Measurements from ENCODE around the gene PER1.
"Not testable (repeated sequence)": the region's sequence is repeated elsewhere in the genome, so short reads cannot be mapped to it uniquely, and the experiment has no call there.

PER1 gene

GRCh38 chr17:8116776-8117175 is 35.4 kb downstream of the PER1 start:
- TF ChIP-seq CTCF (IDR thresholded peaks at IDR 0.05; ENCODE audit: low read depth, low read length) = no peak
- Histone ChIP-seq H3K4me1 (no peaks in the 10 kb centered on the region), H3K4me3 (ENCODE audit: low read depth, low read length) (no peak overlapping the region), H3K9me3 (no peaks in the 10 kb centered on the region), H3K27me3 (peaks cover 4% of the 10 kb centered on the region; the same call in 1 of the 2 replicates), H3K36me3 (no peaks in the 10 kb centered on the region)
- DNase-seq = no peak

GRCh38 chr17:8110907-8111306 is 41.3 kb downstream of the PER1 start:
- H3K9me3 ChIP-seq = no peaks in the 10 kb centered on the region
- no peaks in the 10 kb centered on the region for H3K4me1 ChIP-seq
- DNase-seq = no peak
- TF ChIP-seq CTCF (IDR thresholded peaks at IDR 0.05; ENCODE audit: low read depth, low read length) = no peak
- no peaks in the 10 kb centered on the region for H3K36me3 ChIP-seq
- no peaks in the 10 kb centered on the region for H3K27me3 ChIP-seq
- no peak overlapping the region for H3K4me3 ChIP-seq (ENCODE audit: low read depth, low read length)

- DNase-seq = no peak
- Histone ChIP-seq H3K4me1 (no peaks in the 10 kb centered on the region), H3K36me3 (no peaks in the 10 kb centered on the region), H3K4me3 (ENCODE audit: low read depth, low read length) (no peak overlapping the region), H3K9me3 (no peaks in the 10 kb centered on the region), H3K27me3 (no peaks in the 10 kb centered on the region)
- no peak for TF ChIP-seq CTCF (IDR thresholded peaks at IDR 0.05; ENCODE audit: low read depth, low read length)
Measured at GRCh38 chr17:8110456-8110804, 41.8 kb downstream of the PER1 start.

GRCh38 chr17:8109661-8110455 is 42.3 kb downstream of the PER1 start:
- no peaks in the 10 kb centered on the region for H3K9me3 ChIP-seq
- no peaks in the 10 kb centered on the region for H3K36me3 ChIP-seq
- TF ChIP-seq CTCF (IDR thresholded peaks at IDR 0.05; ENCODE audit: low read depth, low read length) = peak; percentile 62
- H3K4me3 ChIP-seq (ENCODE audit: low read depth, low read length) = peak overlapping the region; percentile 36
- H3K4me1 ChIP-seq = no peaks in the 10 kb centered on the region
- no peaks in the 10 kb centered on the region for H3K27me3 ChIP-seq
- DNase-seq = peak; percentile 72

- H3K4me1 ChIP-seq = no peaks in the 10 kb centered on the region
- DNase-seq = no peak
- no peaks in the 10 kb centered on the region for H3K9me3 ChIP-seq
- no peak overlapping the region for H3K4me3 ChIP-seq (ENCODE audit: low read depth, low read length)
- no peaks in the 10 kb centered on the region for H3K36me3 ChIP-seq
- H3K27me3 ChIP-seq = no peaks in the 10 kb centered on the region
- TF ChIP-seq CTCF (IDR thresholded peaks at IDR 0.05; ENCODE audit: low read depth, low read length) = no peak
Measured at GRCh38 chr17:8108972-8109660, 43.1 kb downstream of the PER1 start.

- not testable (repeated sequence) for H3K27me3 ChIP-seq, H3K9me3 ChIP-seq
Measured at GRCh38 chr17:8106980-8107379, 45.2 kb downstream of the PER1 start.

More at GRCh38 chr17:8106980-8107379, 45.2 kb downstream of the PER1 start:
- H3K4me3 ChIP-seq (ENCODE audit: low read depth, low read length); DNase-seq; H3K4me1 ChIP-seq; H3K36me3 ChIP-seq: not testable (repeated sequence)

Measured in BE2C (cell line).